CD4-positive, CD25-positive, alpha-beta regulatory T cell (primary cell): ENCODE results near the gene CYP46A1. TPM values are rescaled to one million over a fixed set of nuclear protein-coding genes. Genes with fewer than 3 reads are reported as not detected.

Source experiments
- ATAC-seq, 2 donors: fragments of 150-1000 bp; cut with Tn5 transposase; one replicate each; pipeline ENCODE4 v1.10.0; 2021; ENCODE audit warnings: low read depth in 2 of 2, moderate number of reproducible peaks in 2 of 2, moderate library complexity in 1 of 2
- DNase-seq, 3 donors: peaks; one replicate each; pipeline versions ENCODE4 v3.0.0 to v3.0.0-alpha.2; 2012 to 2022; ENCODE audit warnings: mixed read lengths in 1 of 3
- H3K27ac ChIP-seq: one replicate; pipeline ENCODE4 v1.7.0; 2013; ENCODE audit warnings: mild to moderate bottlenecking, low read length; ENCODE audit not compliant: insufficient read depth, poor library complexity, severe bottlenecking
- H3K27me3 ChIP-seq: one replicate; pipeline ENCODE4 v1.7.0; 2013; ENCODE audit warnings: low read length; ENCODE audit not compliant: control insufficient read depth, insufficient read depth
- H3K36me3 ChIP-seq: one replicate; pipeline ENCODE4 v1.7.0; 2013; ENCODE audit warnings: mild to moderate bottlenecking, low read length, moderate library complexity; ENCODE audit not compliant: control insufficient read depth, insufficient read depth
- H3K4me1 ChIP-seq: 2 replicates; pipeline ENCODE4 v1.7.0; 2013; ENCODE audit warnings: mild to moderate bottlenecking, low read length; ENCODE audit not compliant: insufficient read depth, control insufficient read depth, poor library complexity, severe bottlenecking
- H3K4me3 ChIP-seq: one replicate; pipeline ENCODE4 v1.7.0; 2013; ENCODE audit warnings: low read depth, mild to moderate bottlenecking, low read length, moderate library complexity
- H3K9me3 ChIP-seq, 2 experiments: 1 replicate in 1 of 2; 2 replicates in 1 of 2; pipeline ENCODE4 v1.7.0; 2013; ENCODE audit warnings: low read length in 2 of 2, mild to moderate bottlenecking in 1 of 2, moderate library complexity in 1 of 2; ENCODE audit not compliant: control insufficient read depth in 2 of 2
- H3K27ac Mint-ChIP-seq, 3 donors: one replicate each; pipeline ENCODE4 v1.8.0; 2020 to 2022; ENCODE audit warnings: mild to moderate bottlenecking in 3 of 3, mixed read lengths in 3 of 3, moderate library complexity in 2 of 3
- H3K27me3 Mint-ChIP-seq: one replicate; pipeline ENCODE4 v1.8.0; 2022; ENCODE audit warnings: mild to moderate bottlenecking, mixed read lengths
- H3K36me3 Mint-ChIP-seq: one replicate; pipeline ENCODE4 v1.8.0; 2020; ENCODE audit warnings: mixed read lengths
- H3K4me1 Mint-ChIP-seq, 4 donors: one replicate each; pipeline ENCODE4 v1.8.0; 2020 to 2022; ENCODE audit warnings: mixed read lengths in 4 of 4, mild to moderate bottlenecking in 1 of 4
- H3K4me3 Mint-ChIP-seq, 4 donors: one replicate each; pipeline ENCODE4 v1.8.0; 2020 to 2022; ENCODE audit warnings: mild to moderate bottlenecking in 4 of 4, mixed read lengths in 4 of 4, moderate library complexity in 3 of 4
- H3K9me3 Mint-ChIP-seq, 7 donors: one replicate each; pipeline ENCODE4 v1.8.0; 2020 to 2022; ENCODE audit warnings: mixed read lengths in 7 of 7, mild to moderate bottlenecking in 3 of 7, moderate library complexity in 2 of 7
- polyA plus RNA-seq, 4 donors: library from polyadenylated mRNA; unstranded; fragments of 300-500 nt; fragmentation: Illumina TruSeq; gene quantifications; one replicate each; pipeline ENCODE4 v1.2.3, GENCODE V29; 2021
- total RNA-seq: library from RNA; stranded (reverse); gene quantifications from one replicate; pipeline ENCODE4 v1.2.3, GENCODE V29; 2022

CYP46A1 gene
- total and polyA plus RNA-seq, 5 donors from 2014 or later, result not detected

DNA sequence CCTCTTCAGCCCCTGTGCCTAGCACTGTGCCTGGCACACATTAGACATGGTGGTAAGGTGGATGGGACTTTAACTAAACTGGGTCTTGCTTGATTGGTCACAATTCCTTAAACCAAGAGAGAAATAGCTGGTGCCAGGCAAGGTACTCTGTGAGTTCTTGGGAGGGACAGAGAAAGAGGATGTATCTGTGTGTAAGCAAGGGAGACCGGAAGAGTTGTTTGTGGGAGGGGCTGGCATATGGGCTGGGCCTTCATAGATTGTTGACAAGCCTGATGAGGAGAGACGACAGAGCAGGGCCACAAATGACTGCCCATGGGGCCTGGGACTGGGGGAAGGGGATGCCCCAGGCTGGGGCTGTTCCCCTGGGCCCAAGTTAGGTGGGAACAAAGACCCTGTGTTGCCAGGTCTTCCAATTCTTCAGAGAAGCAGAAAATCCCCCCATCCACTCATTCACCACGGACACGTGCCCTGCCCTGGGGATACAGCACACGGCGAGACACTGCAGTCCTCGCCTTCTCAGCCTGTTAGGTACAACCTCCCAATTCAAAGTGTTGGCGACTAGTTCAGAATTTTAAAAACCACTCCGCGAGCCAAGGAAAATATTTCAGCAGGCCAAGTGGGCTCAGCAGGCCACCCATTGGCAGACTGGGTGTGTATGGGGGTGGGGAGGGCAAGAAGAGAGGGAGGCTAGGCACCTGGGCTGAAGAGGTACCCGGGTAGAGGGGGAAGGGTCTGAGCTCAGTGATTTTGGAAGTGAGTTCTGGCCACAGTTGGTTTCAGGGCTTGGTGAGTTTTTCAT is 11.4 kb upstream of the CYP46A1 start:
- Mint-ChIP-seq H3K36me3 (no peaks in the 10 kb centered on the region), H3K4me3 (peak overlapping the region in 2 of 4 donors; percentile 28 to 68), H3K9me3 (peaks cover 0 to 3% (median 0%) of the 10 kb centered on the region in 7 donors)

DNA sequence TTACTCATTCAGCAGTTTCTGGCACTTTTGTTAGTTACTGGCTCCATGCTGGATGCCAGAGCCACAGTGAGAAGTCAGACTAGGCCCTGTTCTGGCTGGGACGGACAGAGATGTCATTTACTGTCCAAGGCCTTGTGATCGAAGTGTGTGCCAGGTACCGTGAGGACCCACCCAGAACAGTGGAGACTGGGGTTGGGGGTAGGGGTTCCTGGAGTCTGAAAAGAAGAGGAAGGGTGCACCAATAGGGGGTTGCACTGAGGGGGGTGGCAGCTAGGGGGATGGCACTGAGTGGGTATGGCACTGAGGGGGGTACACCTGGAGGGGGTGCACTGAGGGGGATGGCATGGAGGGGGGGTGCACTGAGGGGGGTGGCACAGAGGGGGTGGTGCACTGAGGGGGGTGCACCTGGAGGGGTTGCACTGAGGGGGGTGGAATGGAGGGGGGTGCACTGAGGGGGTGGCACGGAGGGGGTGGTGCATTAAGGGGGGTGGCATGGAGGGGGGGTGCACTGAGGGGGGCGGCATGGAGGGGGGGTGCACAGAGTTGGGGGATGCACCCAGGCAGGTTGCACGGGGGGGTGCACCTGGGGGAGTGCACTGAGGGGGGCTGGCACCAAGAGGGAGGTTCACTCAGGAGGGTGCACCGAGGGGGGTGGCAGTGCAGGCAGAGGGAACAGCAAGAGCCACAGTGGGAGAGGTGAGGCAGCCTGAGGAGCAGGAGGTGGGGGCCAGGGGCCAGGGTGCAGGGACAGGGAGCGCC is 10.6 kb upstream of the CYP46A1 start:
- Mint-ChIP-seq H3K4me3 (no peak overlapping the region), H3K27me3 (peaks cover 4% of the 10 kb centered on the region), H3K9me3 (peaks cover 0 to 8% (median 2%) of the 10 kb centered on the region in 7 donors), H3K4me1 (peaks cover 0 to 21% (median 5%) of the 10 kb centered on the region in 4 donors), H3K36me3 (no peaks in the 10 kb centered on the region), H3K27ac (no peak overlapping the region)
- DNase-seq (no peak), ATAC-seq (no peak)
- Histone ChIP-seq H3K27me3 (no peaks in the 10 kb centered on the region), H3K4me1 (peaks cover 9% of the 10 kb centered on the region), H3K36me3 (no peaks in the 10 kb centered on the region), H3K27ac (no peak overlapping the region), H3K9me3 (peaks cover 0 to 12% of the 10 kb centered on the region in 2 experiments), H3K4me3 (no peak overlapping the region)

More for the DNA sequence above, 11.4 kb upstream of the CYP46A1 start:
- Histone ChIP-seq H3K9me3 (peaks cover 0 to 5% of the 10 kb centered on the region in 2 experiments), H3K4me1 (peaks cover 9% of the 10 kb centered on the region), H3K27ac (no peak overlapping the region), H3K27me3 (no peaks in the 10 kb centered on the region), H3K4me3 (no peak overlapping the region), H3K36me3 (no peaks in the 10 kb centered on the region)
- Mint-ChIP-seq H3K27me3 (peaks cover 4% of the 10 kb centered on the region), H3K4me1 (peaks cover 0 to 21% (median 5%) of the 10 kb centered on the region in 4 donors), H3K27ac (peak overlapping the region; percentile 39 to 86 (median 72))
- ATAC-seq (peak; percentile 17 to 55), DNase-seq (peak in 2 of 3 donors; percentile 16 to 62)

DNA sequence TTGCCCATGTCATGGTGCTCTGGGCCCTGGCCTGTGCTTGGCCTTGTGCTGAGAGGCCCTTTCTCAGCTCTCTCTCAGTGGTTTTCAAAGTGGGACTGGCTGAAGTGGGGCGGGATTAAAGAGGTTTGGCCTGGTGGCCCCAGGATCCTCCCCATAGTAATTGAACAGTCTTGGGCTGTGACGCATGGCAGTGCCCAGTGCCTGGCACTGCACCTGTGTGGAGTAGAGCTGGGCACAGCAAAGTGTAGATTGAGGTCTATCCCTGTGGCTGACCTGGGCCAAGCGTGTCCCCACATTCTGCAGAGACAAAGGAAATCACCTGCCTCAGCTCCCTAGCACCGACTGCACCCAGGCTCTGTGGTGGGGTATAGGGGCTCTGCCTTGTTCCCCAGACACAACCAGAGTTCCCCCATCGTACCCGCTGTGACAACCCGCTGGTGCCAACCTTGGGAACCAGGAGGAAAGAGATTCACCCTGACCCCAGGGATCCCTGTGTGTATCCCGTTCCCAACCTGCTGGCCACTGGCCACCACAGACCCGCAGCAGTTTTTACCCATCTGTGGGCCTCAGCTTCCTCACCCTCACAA is 9.9 kb upstream of the CYP46A1 start:
- no peak overlapping the region for H3K4me3 ChIP-seq
- Mint-ChIP-seq H3K27ac (no peak overlapping the region), H3K4me3 (no peak overlapping the region), H3K9me3 (peaks cover 0 to 9% (median 3%) of the 10 kb centered on the region in 7 donors), H3K4me1 (peaks cover 0 to 21% (median 5%) of the 10 kb centered on the region in 4 donors), H3K27me3 (peaks cover 4% of the 10 kb centered on the region), H3K36me3 (no peaks in the 10 kb centered on the region)
- no peaks in the 10 kb centered on the region for H3K27me3 ChIP-seq
- no peaks in the 10 kb centered on the region for H3K36me3 ChIP-seq
- DNase-seq (no peak), ATAC-seq (no peak)
- peaks cover 0 to 14% of the 10 kb centered on the region in 2 experiments for H3K9me3 ChIP-seq
- peaks cover 9% of the 10 kb centered on the region for H3K4me1 ChIP-seq
- no peak overlapping the region for H3K27ac ChIP-seq

DNA sequence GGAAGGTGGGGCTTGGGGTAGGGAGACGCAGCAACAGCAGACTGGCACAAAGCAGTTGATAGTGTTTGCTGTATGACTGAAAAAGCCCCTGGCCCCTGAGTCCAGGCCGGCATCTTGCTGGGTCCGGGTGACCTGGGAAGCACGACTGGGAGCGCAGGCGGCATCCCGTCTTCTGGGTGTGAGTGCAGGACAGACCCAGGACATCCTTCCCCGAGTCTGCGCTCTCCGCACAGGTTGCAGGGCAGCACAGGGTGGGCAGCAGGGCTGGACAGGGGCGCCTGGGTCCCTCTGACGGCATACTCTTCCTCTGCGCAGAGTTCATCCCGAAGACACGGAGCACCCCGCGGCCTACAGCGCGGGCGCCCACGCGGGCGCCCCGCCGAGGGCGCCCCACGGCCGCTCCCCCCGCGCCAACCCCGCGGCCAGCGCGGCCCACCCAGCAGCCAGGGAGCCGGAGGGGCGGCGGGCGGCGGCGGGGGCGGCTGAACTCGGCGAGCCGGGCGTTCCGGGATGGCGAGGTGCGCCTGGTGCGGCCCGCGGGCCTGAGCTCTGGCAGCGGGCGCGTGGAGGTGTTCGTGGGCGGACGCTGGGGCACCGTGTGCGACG is 9.2 kb upstream of the CYP46A1 start:
- H3K9me3 Mint-ChIP-seq, result peaks cover 0 to 10% (median 3%) of the 10 kb centered on the region in 7 donors
- DNase-seq (no peak), ATAC-seq (no peak)

DNA sequence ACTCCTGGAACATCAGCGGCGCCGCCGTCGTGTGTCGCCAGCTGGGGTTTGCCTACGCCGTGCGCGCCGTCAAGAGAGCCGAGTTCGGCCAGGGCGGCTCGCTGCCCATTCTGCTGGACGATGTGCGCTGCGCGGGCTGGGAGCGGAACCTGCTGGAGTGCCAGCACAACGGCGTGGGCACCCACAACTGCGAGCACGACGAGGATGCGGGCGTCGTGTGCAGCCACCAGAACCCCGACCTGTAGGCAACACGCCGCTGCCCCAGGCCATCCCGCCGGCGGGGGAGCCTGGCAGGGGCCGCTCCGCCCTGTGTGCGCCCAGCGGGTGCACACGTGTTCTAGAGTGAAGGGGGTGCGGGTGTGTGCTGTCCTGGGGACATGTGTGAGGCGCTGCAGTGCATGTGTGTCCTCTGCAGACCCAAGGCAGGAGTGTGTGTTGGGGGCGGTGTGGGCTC is 8.7 kb upstream of the CYP46A1 start:
- Histone ChIP-seq H3K4me3 (no peak overlapping the region), H3K27ac (no peak overlapping the region), H3K27me3 (no peaks in the 10 kb centered on the region), H3K4me1 (peaks cover 9% of the 10 kb centered on the region), H3K9me3 (peaks cover 0 to 14% of the 10 kb centered on the region in 2 experiments), H3K36me3 (no peaks in the 10 kb centered on the region)
- ATAC-seq (no peak), DNase-seq (no peak)
- peaks cover 4% of the 10 kb centered on the region for H3K27me3 Mint-ChIP-seq
- H3K4me3 Mint-ChIP-seq, result no peak overlapping the region
- H3K4me1 Mint-ChIP-seq, result peaks cover 0 to 21% (median 5%) of the 10 kb centered on the region in 4 donors
- H3K9me3 Mint-ChIP-seq, result peaks cover 0 to 10% (median 3%) of the 10 kb centered on the region in 7 donors
- no peaks in the 10 kb centered on the region for H3K36me3 Mint-ChIP-seq
- H3K27ac Mint-ChIP-seq, result no peak overlapping the region

More for the DNA sequence above, 9.2 kb upstream of the CYP46A1 start:
- peaks cover 9% of the 10 kb centered on the region for H3K4me1 ChIP-seq
- H3K36me3 ChIP-seq, result no peaks in the 10 kb centered on the region
- Mint-ChIP-seq H3K27me3 (peaks cover 4% of the 10 kb centered on the region), H3K27ac (no peak overlapping the region), H3K36me3 (no peaks in the 10 kb centered on the region), H3K4me1 (peaks cover 0 to 21% (median 5%) of the 10 kb centered on the region in 4 donors), H3K4me3 (no peak overlapping the region)
- H3K27me3 ChIP-seq, result no peaks in the 10 kb centered on the region
- H3K9me3 ChIP-seq, result peaks cover 0 to 14% of the 10 kb centered on the region in 2 experiments
- H3K4me3 ChIP-seq, result no peak overlapping the region
- no peak overlapping the region for H3K27ac ChIP-seq

DNA sequence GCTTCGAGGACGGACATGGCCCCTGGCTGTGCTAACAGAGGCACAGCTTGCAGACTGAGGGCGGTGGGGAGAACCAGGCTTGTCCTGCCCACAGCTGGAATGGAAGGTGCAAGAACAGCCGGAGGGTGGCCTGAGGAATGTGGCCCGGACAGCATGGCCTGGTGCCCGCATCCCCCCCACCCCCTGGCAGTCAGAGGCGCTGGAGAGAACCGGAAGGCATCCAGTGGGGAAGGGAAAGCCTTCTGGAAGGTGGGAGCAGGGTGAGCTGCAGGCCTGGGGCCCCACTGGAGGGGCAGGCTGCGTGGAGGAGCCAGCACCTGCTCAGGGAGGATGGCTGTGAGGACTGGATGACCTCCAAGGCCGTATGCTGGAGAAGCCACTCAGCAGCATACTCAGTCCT is 8.1 kb upstream of the CYP46A1 start:
- no peak overlapping the region for H3K27ac ChIP-seq
- peaks cover 0 to 21% (median 5%) of the 10 kb centered on the region in 4 donors for H3K4me1 Mint-ChIP-seq
- ATAC-seq, result no peak
- peaks cover 0 to 10% (median 3%) of the 10 kb centered on the region in 7 donors for H3K9me3 Mint-ChIP-seq
- H3K36me3 Mint-ChIP-seq, result no peaks in the 10 kb centered on the region
- H3K27ac Mint-ChIP-seq, result no peak overlapping the region
- no peaks in the 10 kb centered on the region for H3K36me3 ChIP-seq
- no peak for DNase-seq
- no peak overlapping the region for H3K4me3 ChIP-seq
- no peaks in the 10 kb centered on the region for H3K27me3 ChIP-seq
- peaks cover 0 to 14% of the 10 kb centered on the region in 2 experiments for H3K9me3 ChIP-seq
- H3K27me3 Mint-ChIP-seq, result peaks cover 4% of the 10 kb centered on the region
- no peak overlapping the region for H3K4me3 Mint-ChIP-seq
- peaks cover 9% of the 10 kb centered on the region for H3K4me1 ChIP-seq

DNA sequence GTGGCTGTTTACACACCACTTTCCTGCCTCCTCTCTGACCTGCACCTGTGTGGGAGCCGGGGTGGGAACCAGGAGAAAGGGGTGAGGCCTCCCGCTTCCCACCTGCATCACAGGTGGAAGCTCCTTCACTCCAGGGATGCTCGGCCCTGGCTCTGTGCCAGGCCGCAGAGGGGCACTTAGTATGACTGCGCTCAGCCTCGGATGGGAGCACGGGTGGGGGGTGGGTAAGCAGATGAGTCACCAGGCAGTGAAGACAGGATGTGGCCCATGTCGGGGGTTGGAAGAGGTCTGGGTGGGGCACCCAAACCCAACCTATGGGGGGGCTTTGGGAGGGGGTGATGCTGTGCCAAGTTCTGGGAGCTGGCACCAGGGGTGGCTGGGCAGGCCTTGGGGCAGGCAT is 7.4 kb upstream of the CYP46A1 start:
- H3K9me3 Mint-ChIP-seq, result peaks cover 0 to 10% (median 3%) of the 10 kb centered on the region in 7 donors
- ATAC-seq (peak; percentile 17 to 50), DNase-seq (peak in 1 of 3 donors; percentile 31)
- no peaks in the 10 kb centered on the region for H3K36me3 Mint-ChIP-seq
- Histone ChIP-seq H3K27ac (no peak overlapping the region), H3K4me3 (no peak overlapping the region), H3K9me3 (peaks cover 0 to 14% of the 10 kb centered on the region in 2 experiments), H3K4me1 (peaks cover 9% of the 10 kb centered on the region), H3K27me3 (no peaks in the 10 kb centered on the region), H3K36me3 (no peaks in the 10 kb centered on the region)
- H3K4me1 Mint-ChIP-seq, result peaks cover 0 to 20% (median 5%) of the 10 kb centered on the region in 4 donors
- H3K4me3 Mint-ChIP-seq, result no peak overlapping the region
- H3K27ac Mint-ChIP-seq, result no peak overlapping the region
- peaks cover 4% of the 10 kb centered on the region for H3K27me3 Mint-ChIP-seq
